PC-9 (cell line): Measurements from ENCODE around the gene LAYN. TPM values are rescaled to one million over a fixed set of nuclear protein-coding genes. Genes with fewer than 3 reads are reported as not detected.

ENCODE experiments used
- BruUV-seq: library from RNA; stranded (reverse); fragments of 400-500 nt; replicated peaks from 2 replicates; lab custom pipeline; 2021; lab: Mats Ljungman, UMichigan
- CTCF ChIA-PET: fragments of 300-600 bp; sonication (Branson Sonifier 250); formaldehyde crosslinking; loops from one replicate; lab custom pipeline; 2022; ENCODE audit warnings: antibody characterized with exemption; lab: Charles Lee
- POLR2A ChIA-PET: fragments of 300-600 bp; sonication (Branson Sonifier 250); formaldehyde crosslinking; loops from one replicate; lab custom pipeline; 2022; ENCODE audit warnings: antibody characterized with exemption; ENCODE audit not compliant: unreplicated experiment; lab: Charles Lee
- DNase-seq, 2 experiments: peaks; one replicate each; pipeline versions ENCODE4 v3.0.0 to v3.0.0-alpha.2; 2015 to 2022; ENCODE audit warnings: mixed read lengths in 1 of 2
- H2AFZ ChIP-seq: fragments of 200-600 bp; sonication (generic); 2 replicates; pipeline ENCODE4 v1.8.1; 2017; ENCODE audit warnings: antibody characterized with exemption
- H3F3A ChIP-seq: fragments of 200-600 bp; sonication (generic); 2 replicates; pipeline ENCODE4 v1.8.1; 2017; ENCODE audit warnings: antibody characterized with exemption, mild to moderate bottlenecking, low read depth; ENCODE audit not compliant: insufficient read depth
- H3K27ac ChIP-seq: fragments of 200-600 bp; sonication (generic); 2 replicates; pipeline ENCODE4 v1.6.1; 2016; ENCODE audit warnings: mixed run types
- H3K27me3 ChIP-seq: fragments of 200-600 bp; sonication (generic); 2 replicates; pipeline ENCODE4 v1.6.1; 2016; ENCODE audit warnings: low read depth, mixed run types; ENCODE audit not compliant: insufficient read depth
- H3K36me3 ChIP-seq: fragments of 200-600 bp; sonication (generic); 2 replicates; pipeline ENCODE4 v1.6.1; 2016; ENCODE audit warnings: low read depth, mixed run types
- H3K4me1 ChIP-seq: fragments of 200-600 bp; sonication (generic); replicated peaks from 2 replicates; pipeline ENCODE4 v1.6.1; 2016; ENCODE audit warnings: mixed run types; ENCODE audit not compliant: insufficient read depth
- H3K4me2 ChIP-seq: fragments of 200-600 bp; sonication (generic); 2 replicates; pipeline ENCODE4 v1.6.1; 2017; ENCODE audit warnings: mixed run types
- H3K4me3 ChIP-seq: fragments of 200-600 bp; sonication (generic); 2 replicates; pipeline ENCODE4 v1.6.1; 2016; ENCODE audit warnings: mixed run types
- H3K79me2 ChIP-seq: fragments of 200-600 bp; sonication (generic); 2 replicates; pipeline ENCODE4 v1.6.1; 2017; ENCODE audit warnings: low read depth, mixed run types
- H3K9me2 ChIP-seq: fragments of 200-600 bp; sonication (generic); 2 replicates; pipeline ENCODE4 v1.8.1; 2017; ENCODE audit warnings: mild to moderate bottlenecking; ENCODE audit not compliant: insufficient read depth
- H3K9me3 ChIP-seq: fragments of 200-600 bp; sonication (generic); 2 replicates; pipeline ENCODE4 v1.8.1; 2016; ENCODE audit warnings: low read depth; ENCODE audit not compliant: insufficient read depth
- H4K20me1 ChIP-seq: fragments of 200-600 bp; sonication (generic); 2 replicates; pipeline ENCODE4 v1.8.1; 2017; ENCODE audit not compliant: insufficient read depth
- EZH2 ChIP-seq: fragments of 200-600 bp; sonication (generic); IDR thresholded peaks from 2 replicates; pipeline ENCODE4 v1.8.0; 2017; ENCODE audit warnings: antibody characterized with exemption, low read depth
- intact Hi-C: fragments of 100-400 bp; cut with micrococcal nuclease; formaldehyde crosslinking; loops from one replicate; pipeline ENCODE4 v1.10.0; 2022; ENCODE audit not compliant: unreplicated experiment
- total RNA-seq: library from RNA; stranded (reverse); gene quantifications from 2 replicates; pipeline ENCODE4 v1.2.3, GENCODE V29; 2021
- TF ChIP-seq, protein P1 (sequence below): fragments of 200-600 bp; sonication (generic); conservative IDR thresholded peaks from 2 replicates; pipeline ENCODE4 v1.6.1; 2017; ENCODE audit warnings: mixed run types, antibody characterized with exemption, mild to moderate bottlenecking, moderate library complexity

LAYN gene
- total RNA-seq, 1 experiment from 2014 or later, result 19.9 TPM

DNA sequence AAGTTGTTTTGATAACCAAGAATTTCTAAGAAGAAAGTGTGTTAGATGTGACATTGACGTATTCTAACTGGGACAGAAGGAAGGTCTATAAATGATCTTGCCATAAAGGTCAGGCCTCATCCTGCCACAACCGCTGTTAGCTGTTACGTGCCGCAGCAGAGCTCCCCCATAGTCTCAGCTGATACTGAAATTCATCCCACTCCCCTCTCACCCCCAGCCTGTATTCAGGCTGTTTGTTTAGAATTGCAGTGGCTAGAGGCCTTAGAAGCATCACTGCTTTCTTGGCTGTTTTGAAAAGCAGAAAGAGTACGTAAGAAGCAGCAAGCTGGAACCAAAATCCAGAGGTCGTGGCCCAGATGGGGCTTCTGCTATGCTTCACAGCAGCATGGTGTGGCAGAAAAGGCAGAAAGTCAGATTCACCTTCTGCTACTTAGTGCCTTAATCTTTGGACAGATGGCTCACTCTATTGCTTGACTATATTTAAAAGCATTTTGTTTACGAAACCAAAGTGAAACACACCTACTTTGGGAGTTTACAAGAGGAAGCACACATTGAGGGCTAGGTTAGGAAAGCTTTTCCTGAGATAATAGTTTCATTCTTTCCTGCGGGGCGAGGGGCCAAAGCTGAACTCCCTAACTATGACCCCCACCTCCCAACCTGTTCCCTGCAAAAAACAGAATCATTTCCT lies 950 bp upstream of the LAYN start:
- H3K4me2 ChIP-seq, result peak overlapping the region; percentile 81
- POLR2A ChIA-PET, result interaction anchor here (0.6 kb wide), 1 partner anchor 26 kb away, joined by 5 read pairs; no protein-coding TSS in a partner anchor

DNA sequence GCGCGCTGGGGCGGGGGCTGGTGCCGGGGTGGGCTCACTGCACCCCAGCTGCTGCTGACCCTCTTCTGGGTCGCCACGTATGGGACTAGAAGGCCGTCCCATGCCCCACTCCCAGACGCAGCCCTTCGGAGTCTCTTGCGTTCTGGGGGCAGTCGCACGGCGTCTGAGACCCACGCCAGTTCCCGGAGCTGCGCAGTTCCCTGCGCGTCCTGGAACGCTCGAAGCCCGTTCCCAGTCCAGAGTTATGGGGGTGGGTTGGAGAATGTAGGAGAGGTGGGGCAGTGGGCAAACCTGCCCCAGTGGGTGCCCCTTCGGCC lies 375 bp downstream of the LAYN start:
- no peak overlapping the region for H3K27ac ChIP-seq
- peak overlapping the region; percentile 81 for H3K4me2 ChIP-seq
- no peaks in the 10 kb centered on the region for H4K20me1 ChIP-seq
- no peaks in the 10 kb centered on the region for H3K79me2 ChIP-seq
- POLR2A ChIA-PET, result interaction anchor here (0.6 kb wide), 1 partner anchor 328 kb away, joined by 4 read pairs; no protein-coding TSS in a partner anchor
- peaks cover 22% of the 10 kb centered on the region for H3K4me1 ChIP-seq
- H3K9me2 ChIP-seq, result 0 out of 2 replicates have a peak, but pooled peaks cover 6% of the 10 kb centered on the region
- no peak for TF ChIP-seq EZH2
- TF ChIP-seq, protein P1, sequence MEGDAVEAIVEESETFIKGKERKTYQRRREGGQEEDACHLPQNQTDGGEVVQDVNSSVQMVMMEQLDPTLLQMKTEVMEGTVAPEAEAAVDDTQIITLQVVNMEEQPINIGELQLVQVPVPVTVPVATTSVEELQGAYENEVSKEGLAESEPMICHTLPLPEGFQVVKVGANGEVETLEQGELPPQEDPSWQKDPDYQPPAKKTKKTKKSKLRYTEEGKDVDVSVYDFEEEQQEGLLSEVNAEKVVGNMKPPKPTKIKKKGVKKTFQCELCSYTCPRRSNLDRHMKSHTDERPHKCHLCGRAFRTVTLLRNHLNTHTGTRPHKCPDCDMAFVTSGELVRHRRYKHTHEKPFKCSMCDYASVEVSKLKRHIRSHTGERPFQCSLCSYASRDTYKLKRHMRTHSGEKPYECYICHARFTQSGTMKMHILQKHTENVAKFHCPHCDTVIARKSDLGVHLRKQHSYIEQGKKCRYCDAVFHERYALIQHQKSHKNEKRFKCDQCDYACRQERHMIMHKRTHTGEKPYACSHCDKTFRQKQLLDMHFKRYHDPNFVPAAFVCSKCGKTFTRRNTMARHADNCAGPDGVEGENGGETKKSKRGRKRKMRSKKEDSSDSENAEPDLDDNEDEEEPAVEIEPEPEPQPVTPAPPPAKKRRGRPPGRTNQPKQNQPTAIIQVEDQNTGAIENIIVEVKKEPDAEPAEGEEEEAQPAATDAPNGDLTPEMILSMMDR, result no peak
- peak overlapping the region; percentile 57 for H3K4me3 ChIP-seq
- H2AFZ ChIP-seq, result peak overlapping the region; percentile 85
- DNase-seq, result peak in 1 of 2 experiments; percentile 17
- peaks cover 12% of the 10 kb centered on the region; the same call in 1 of the 2 replicates for H3F3A ChIP-seq
- H3K9me3 ChIP-seq, result peaks cover 10% of the 10 kb centered on the region; the same call in 1 of the 2 replicates
- H3K27me3 ChIP-seq, result no peaks in the 10 kb centered on the region
- H3K36me3 ChIP-seq, result no peaks in the 10 kb centered on the region
- CTCF ChIA-PET, result no interaction called here
- intact Hi-C loops, result loop anchor here (2.0 kb wide), 1 partner anchor 28 kb away; the partner anchor contains the start of gene BTG4
- BruUV-seq, result no TSS peak

More for the DNA sequence above, 950 bp upstream of the LAYN start:
- Histone ChIP-seq H3K27ac (no peak overlapping the region), H3K36me3 (no peaks in the 10 kb centered on the region), H3K9me3 (peaks cover 6% of the 10 kb centered on the region; the same call in 1 of the 2 replicates), H3F3A (peaks cover 12% of the 10 kb centered on the region; the same call in 1 of the 2 replicates), H3K27me3 (no peaks in the 10 kb centered on the region), H3K4me3 (no peak overlapping the region), H3K79me2 (no peaks in the 10 kb centered on the region), H3K9me2 (no peaks in the 10 kb centered on the region), H3K4me1 (peaks cover 22% of the 10 kb centered on the region), H4K20me1 (no peaks in the 10 kb centered on the region), H2AFZ (peak overlapping the region; percentile 85; the same call in 1 of the 2 replicates)
- CTCF ChIA-PET, result interaction anchor here (0.5 kb wide), 1 partner anchor 257 kb away, joined by 10 read pairs; no protein-coding TSS in a partner anchor
- intact Hi-C loops, result loop anchor here (2.0 kb wide), 1 partner anchor 27 kb away; the partner anchor contains the start of gene BTG4
- TF ChIP-seq EZH2, result no peak
- no peak for DNase-seq
- no TSS peak for BruUV-seq

DNA sequence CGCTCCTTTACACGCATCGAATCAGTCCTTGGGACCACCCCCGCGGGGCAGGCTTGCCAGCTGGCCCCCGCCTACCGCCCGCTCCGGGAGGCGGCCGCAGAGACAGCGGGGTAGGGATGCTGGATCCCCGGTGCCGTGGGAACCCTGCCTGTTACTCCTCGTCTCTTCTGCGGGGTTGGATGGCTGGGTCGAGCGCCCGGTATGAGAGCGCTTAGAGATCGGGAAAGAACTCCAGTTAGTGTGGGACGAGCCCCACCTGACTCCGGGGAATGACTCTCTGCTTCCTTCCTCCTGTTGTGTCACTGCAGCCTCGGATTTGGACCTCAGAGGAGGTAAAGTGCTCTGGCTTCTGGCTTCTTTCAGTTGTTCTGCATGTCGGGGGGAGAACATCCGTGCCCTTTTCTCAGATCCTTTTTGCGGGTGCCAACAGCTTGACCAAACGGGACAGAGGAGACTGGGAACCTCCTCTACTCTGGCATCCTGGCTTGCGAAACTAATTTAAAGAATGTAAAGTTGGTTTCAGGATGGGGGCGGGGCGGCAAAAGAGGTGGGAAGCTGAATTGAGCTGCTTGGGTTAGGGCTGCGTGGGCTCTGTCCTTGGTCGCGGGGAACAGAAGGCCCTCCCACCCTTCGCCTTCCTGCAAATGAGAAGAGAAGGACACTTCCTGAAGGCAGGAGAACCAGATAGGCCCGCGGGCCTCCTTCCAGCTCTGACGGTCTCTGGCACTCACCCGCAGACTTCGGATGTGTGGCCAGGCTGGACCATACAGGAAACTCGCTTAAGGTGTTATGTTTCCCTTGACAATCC lies 938 bp downstream of the LAYN start:
- DNase-seq, result peak in 1 of 2 experiments; percentile 43
- Histone ChIP-seq H3K79me2 (no peaks in the 10 kb centered on the region), H3K27ac (no peak overlapping the region), H3K4me1 (peaks cover 22% of the 10 kb centered on the region), H3K36me3 (no peaks in the 10 kb centered on the region), H2AFZ (peak overlapping the region; percentile 85), H3K9me3 (peaks cover 10% of the 10 kb centered on the region; the same call in 1 of the 2 replicates), H3K4me3 (peak overlapping the region; percentile 57), H3K9me2 (0 out of 2 replicates have a peak, but pooled peaks cover 6% of the 10 kb centered on the region), H3K4me2 (peak overlapping the region; percentile 81), H4K20me1 (no peaks in the 10 kb centered on the region), H3F3A (peaks cover 12% of the 10 kb centered on the region; the same call in 1 of the 2 replicates), H3K27me3 (no peaks in the 10 kb centered on the region)
- ChIA-PET CTCF (interaction anchor here (0.6 kb wide), 1 partner anchor 16 kb away, joined by 5 read pairs; no protein-coding TSS in a partner anchor), POLR2A (interaction anchor here (0.6 kb wide), 2 partner anchors 21 to 28 kb away, joined by 4 read pairs; no protein-coding TSS in a partner anchor)
- intact Hi-C loops, result loop anchor here (2.0 kb wide), 1 partner anchor 29 kb away; the partner anchor contains the start of gene BTG4
- TSS peak; percentile 40 for BruUV-seq
- TF ChIP-seq EZH2, result no peak
